CD14-positive monocyte (primary cell): ENCODE data around the gene LRR1. TPM values are rescaled to one million over a fixed set of nuclear protein-coding genes. Genes with fewer than 3 reads are reported as not detected.

Experiments
- DNase-seq, 3 donors: peaks; one replicate each; pipeline ENCODE4 v3.0.0-alpha.2; 2011 to 2022
- H2AFZ ChIP-seq: 2 replicates; pipeline ENCODE4 v1.6.0; 2012; ENCODE audit warnings: mild to moderate bottlenecking, low read depth, low read length, inconsistent platforms; ENCODE audit not compliant: insufficient read depth, poor library complexity, severe bottlenecking
- H3K27ac ChIP-seq, 2 donors: 1 replicate in 1 of 2; 2 replicates in 1 of 2; pipeline ENCODE4 v1.5.1; 2012 to 2013; ENCODE audit warnings: low read length in 2 of 2, control low read depth in 1 of 2, inconsistent platforms in 1 of 2, low read depth in 1 of 2, mild to moderate bottlenecking in 1 of 2
- H3K27me3 ChIP-seq, 2 donors: one replicate each; pipeline versions ENCODE4 v1.6.0 to v1.6.1; 2011 to 2013; ENCODE audit warnings: low read length in 2 of 2; ENCODE audit not compliant: control insufficient read depth in 2 of 2, insufficient read depth in 2 of 2
- H3K36me3 ChIP-seq, 2 donors: replicated peaks in 1 of 2; 1 replicate in 1 of 2; 2 replicates in 1 of 2; pipeline versions ENCODE4 v1.5.1 to v1.6.1; 2012 to 2013; ENCODE audit warnings: low read length in 2 of 2, control low read depth in 1 of 2, inconsistent platforms in 1 of 2, mild to moderate bottlenecking in 1 of 2; ENCODE audit not compliant: insufficient read depth in 2 of 2, control insufficient read depth in 1 of 2
- H3K4me1 ChIP-seq, 2 donors: 1 replicate in 1 of 2; 2 replicates in 1 of 2; pipeline versions ENCODE4 v1.5.1 to v1.6.1; 2012 to 2013; ENCODE audit warnings: low read length in 2 of 2, control low read depth in 1 of 2, inconsistent platforms in 1 of 2, mild to moderate bottlenecking in 1 of 2, moderate library complexity in 1 of 2; ENCODE audit not compliant: insufficient read depth in 2 of 2, control insufficient read depth in 1 of 2
- H3K4me2 ChIP-seq: replicated peaks from 2 replicates; pipeline ENCODE3; 2012; ENCODE audit warnings: low read length, moderate library complexity, mild to moderate bottlenecking; ENCODE audit not compliant: poor library complexity, severe bottlenecking; ENCODE audit errors: extremely low read depth
- H3K4me3 ChIP-seq, 3 experiments: fragments of 200-600 bp in 1 of 3; sonication (generic) in 1 of 3; replicated peaks in 1 of 3; 1 replicate in 2 of 3; 2 replicates in 1 of 3; pipeline ENCODE4 v1.5.1; 2011 to 2013; ENCODE audit warnings: low read length in 3 of 3, mild to moderate bottlenecking in 3 of 3, control low read depth in 2 of 3, low read depth in 2 of 3, inconsistent platforms in 1 of 3, moderate library complexity in 1 of 3
- H3K79me2 ChIP-seq: 2 replicates; pipeline ENCODE4 v1.6.0; 2012; ENCODE audit warnings: mild to moderate bottlenecking, control low read depth, inconsistent platforms, low read length, moderate library complexity; ENCODE audit not compliant: insufficient read depth
- H3K9ac ChIP-seq: 2 replicates; pipeline ENCODE4 v1.6.0; 2017; ENCODE audit warnings: low read length, mild to moderate bottlenecking; ENCODE audit not compliant: insufficient read depth, poor library complexity, severe bottlenecking
- H3K9me3 ChIP-seq, 2 donors: replicated peaks in 1 of 2; 1 replicate in 1 of 2; 2 replicates in 1 of 2; pipeline versions ENCODE4 v1.5.1 to v1.6.1; 2012 to 2013; ENCODE audit warnings: low read length in 2 of 2, control low read depth in 1 of 2; ENCODE audit not compliant: control insufficient read depth in 1 of 2, insufficient read depth in 1 of 2
- H4K20me1 ChIP-seq: 2 replicates; pipeline ENCODE4 v1.6.0; 2012; ENCODE audit warnings: mild to moderate bottlenecking, low read length, control low read depth, moderate library complexity; ENCODE audit not compliant: insufficient read depth
- H3K27ac Mint-ChIP-seq, 7 donors: one replicate each; pipeline ENCODE4 v1.8.0; 2020; ENCODE audit warnings: mild to moderate bottlenecking in 7 of 7, mixed read lengths in 7 of 7, moderate library complexity in 6 of 7, inconsistent platforms in 2 of 7
- H3K27me3 Mint-ChIP-seq, 3 donors: one replicate each; pipeline ENCODE4 v1.8.0; 2021 to 2022; ENCODE audit warnings: low read depth in 3 of 3, mild to moderate bottlenecking in 3 of 3, mixed read lengths in 3 of 3, moderate library complexity in 3 of 3, inconsistent platforms in 1 of 3
- H3K36me3 Mint-ChIP-seq, 2 donors: one replicate each; pipeline ENCODE4 v1.8.0; 2020; ENCODE audit warnings: mixed read lengths in 2 of 2, inconsistent platforms in 1 of 2, mild to moderate bottlenecking in 1 of 2
- H3K4me1 Mint-ChIP-seq: one replicate; pipeline ENCODE4 v1.8.0; 2020; ENCODE audit warnings: mild to moderate bottlenecking, mixed read lengths
- H3K4me3 Mint-ChIP-seq, 2 donors: one replicate each; pipeline ENCODE4 v1.8.0; 2020; ENCODE audit warnings: mild to moderate bottlenecking in 2 of 2, mixed read lengths in 2 of 2, moderate library complexity in 1 of 2
- H3K9me3 Mint-ChIP-seq, 7 donors: one replicate each; pipeline ENCODE4 v1.8.0; 2020 to 2022; ENCODE audit warnings: mixed read lengths in 7 of 7, mild to moderate bottlenecking in 6 of 7, moderate library complexity in 6 of 7, inconsistent platforms in 2 of 7
- WGBS: methylation state at CpG from one replicate; pipeline ENCODE4 v1.1.5; 2013; ENCODE audit warnings: missing lambda C conversion rate; ENCODE audit not compliant: insufficient coverage; 5-methylcytosine and 5-hydroxymethylcytosine counted together
- intact Hi-C, 2 donors: fragments of 100-400 bp; cut with micrococcal nuclease; formaldehyde crosslinking; loops; one replicate each; pipeline versions ENCODE4 v1.15.0 to v1.15.1; 2023
- polyA plus RNA-seq, 3 donors: library from polyadenylated mRNA; depleted of rRNA in 1 of 3; unstranded in 2 of 3; stranded (reverse) in 1 of 3; fragments of 300-500 nt in 2 of 3; fragments of >200 nt in 1 of 3; fragmentation: Illumina TruSeq in 2 of 3; gene quantifications; 1 replicate in 2 of 3; 2 replicates in 1 of 3; pipeline ENCODE4 v1.2.3, GENCODE V29; 2012 to 2021
- TF ChIP-seq, protein P1 (sequence below): fragments of 200-600 bp; IDR thresholded peaks from one replicate; pipeline ENCODE4 v1.8.0; 2022; ENCODE audit warnings: antibody characterized with exemption, mild to moderate bottlenecking

Gene LRR1
- polyA plus RNA-seq, 3 donors: 3.4 to 12.7 (median 10.5) TPM

GRCh38 chr14:49623941-49624839 lies 25.4 kb downstream of the LRR1 start:
- H2AFZ ChIP-seq: no peak overlapping the region
- H3K4me1 ChIP-seq: peaks cover 29 to 44% of the 10 kb centered on the region in 2 donors
- H3K27me3 ChIP-seq: no peaks in the 10 kb centered on the region

More at GRCh38 chr14:49623941-49624839, 25.4 kb downstream of the LRR1 start:
- intact Hi-C loops: loop anchor here (5.0 kb wide), 2 partner anchors 37 to 143 kb away; partner anchors contain the start of genes RPS29 (in 2 of the 2) and KLHDC2 (in 1 of the 2)
- WGBS: no CpG with 5 or more reads among the region's 6 CpGs
- no peak overlapping the region for H3K4me3 ChIP-seq
- Mint-ChIP-seq H3K4me1 (peaks cover 40% of the 10 kb centered on the region), H3K27me3 (peaks cover 0 to 2% (median 0%) of the 10 kb centered on the region in 3 donors), H3K4me3 (no peak overlapping the region), H3K36me3 (peaks cover 12 to 25% of the 10 kb centered on the region in 2 donors), H3K27ac (peak overlapping the region in 2 of 7 donors; percentile 41 to 57), H3K9me3 (peaks cover 0 to 2% (median 0%) of the 10 kb centered on the region in 7 donors)
- no peak overlapping the region for H3K9ac ChIP-seq
- H3K27ac ChIP-seq: peak overlapping the region in 1 of 2 donors; percentile 55
- H3K4me2 ChIP-seq: peak overlapping the region; percentile 18
- H3K79me2 ChIP-seq: peaks cover 70% of the 10 kb centered on the region
- H3K9me3 ChIP-seq: no peaks in the 10 kb centered on the region
- H4K20me1 ChIP-seq: peaks cover 46% of the 10 kb centered on the region
- no peak for DNase-seq
- no peaks in the 10 kb centered on the region for H3K36me3 ChIP-seq
- TF ChIP-seq, protein P1, sequence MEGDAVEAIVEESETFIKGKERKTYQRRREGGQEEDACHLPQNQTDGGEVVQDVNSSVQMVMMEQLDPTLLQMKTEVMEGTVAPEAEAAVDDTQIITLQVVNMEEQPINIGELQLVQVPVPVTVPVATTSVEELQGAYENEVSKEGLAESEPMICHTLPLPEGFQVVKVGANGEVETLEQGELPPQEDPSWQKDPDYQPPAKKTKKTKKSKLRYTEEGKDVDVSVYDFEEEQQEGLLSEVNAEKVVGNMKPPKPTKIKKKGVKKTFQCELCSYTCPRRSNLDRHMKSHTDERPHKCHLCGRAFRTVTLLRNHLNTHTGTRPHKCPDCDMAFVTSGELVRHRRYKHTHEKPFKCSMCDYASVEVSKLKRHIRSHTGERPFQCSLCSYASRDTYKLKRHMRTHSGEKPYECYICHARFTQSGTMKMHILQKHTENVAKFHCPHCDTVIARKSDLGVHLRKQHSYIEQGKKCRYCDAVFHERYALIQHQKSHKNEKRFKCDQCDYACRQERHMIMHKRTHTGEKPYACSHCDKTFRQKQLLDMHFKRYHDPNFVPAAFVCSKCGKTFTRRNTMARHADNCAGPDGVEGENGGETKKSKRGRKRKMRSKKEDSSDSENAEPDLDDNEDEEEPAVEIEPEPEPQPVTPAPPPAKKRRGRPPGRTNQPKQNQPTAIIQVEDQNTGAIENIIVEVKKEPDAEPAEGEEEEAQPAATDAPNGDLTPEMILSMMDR: no peak
